Measurements from ENCODE around the gene IGFBP2. TPM values are rescaled to one million over a fixed set of nuclear protein-coding genes. Genes with fewer than 3 reads are reported as not detected.

Gene IGFBP2
- total and polyA plus RNA-seq, 2 donors (not counting 1 experiment from before 2014, with no cell fraction given) = not detected

DNA sequence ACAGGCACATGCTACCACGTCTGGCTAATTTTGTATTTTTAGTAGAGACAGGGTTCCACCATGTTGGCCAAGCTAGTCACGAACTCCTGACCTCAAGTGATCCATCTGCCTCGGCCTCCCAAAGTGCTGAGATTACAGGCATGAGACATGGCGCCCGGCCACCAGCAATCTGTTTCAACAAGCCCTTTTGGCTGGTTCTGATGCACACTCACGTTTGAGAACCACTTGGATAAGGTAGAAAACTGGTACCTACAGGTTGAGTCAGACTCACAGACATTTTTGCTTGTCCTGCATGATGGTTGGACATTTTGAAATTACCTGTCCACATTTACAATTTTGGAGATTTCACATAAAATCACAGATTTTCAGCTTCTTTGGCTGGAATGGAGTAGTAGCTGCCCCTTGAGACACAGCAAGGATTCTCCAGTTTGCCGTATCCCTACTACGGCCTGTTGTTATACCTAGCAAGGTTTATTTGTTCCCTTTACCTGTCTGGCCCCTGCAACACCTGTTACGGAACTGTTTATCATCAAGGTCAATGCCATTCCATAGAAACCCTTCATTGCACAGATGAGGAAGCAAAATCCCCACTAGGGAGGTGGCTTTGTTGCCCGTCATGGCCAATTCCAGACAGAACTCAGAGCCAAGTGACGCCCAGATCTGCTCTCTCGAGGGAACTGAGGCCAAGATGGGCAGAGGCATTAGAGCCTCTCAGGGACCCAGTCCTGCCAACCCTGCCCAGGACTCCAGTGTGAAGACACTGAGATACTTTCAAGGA is 31.4 kb upstream of the IGFBP2 start:
- Histone ChIP-seq H3K9ac (ENCODE audit: low read length) (no peak overlapping the region), H3K27ac (ENCODE audit: low read length in 2 of 2) (no peak overlapping the region), H3K4me1 (ENCODE audit: control insufficient read depth in 2 of 2, insufficient read depth in 2 of 2, low read length in 2 of 2) (peaks cover 3 to 7% of the 10 kb centered on the region in 2 donors), H3K4me2 (replicated peaks; ENCODE audit: low read depth, low read length, poor library complexity, severe bottlenecking) (no peak overlapping the region), H3K9me3 (ENCODE audit: control extremely low read depth in 1 of 3, control insufficient read depth in 2 of 3, insufficient read depth in 1 of 3, low read length in 2 of 3) (peaks cover 0 to 3% (median 0%) of the 10 kb centered on the region in 3 donors), H3K27me3 (replicated peaks in 1 of 4; ENCODE audit: control extremely low read depth in 1 of 4, control insufficient read depth in 3 of 4, insufficient read depth in 4 of 4, low read length in 3 of 4) (peaks cover 0 to 3% (median 2%) of the 10 kb centered on the region in 4 experiments), H4K20me1 (ENCODE audit: control insufficient read depth, insufficient read depth, low read length, poor library complexity, severe bottlenecking) (no peaks in the 10 kb centered on the region), H3K4me3 (ENCODE audit: control extremely low read depth in 1 of 5, extremely low read depth in 1 of 5, insufficient read depth in 1 of 5, low read depth in 2 of 5, low read length in 4 of 5) (no peak overlapping the region), H2AFZ (ENCODE audit: insufficient read depth, low read depth, low read length, poor library complexity, severe bottlenecking) (no peak overlapping the region), H3K79me2 (ENCODE audit: control insufficient read depth, insufficient read depth, low read length) (no peaks in the 10 kb centered on the region), H3K36me3 (replicated peaks in 1 of 2; ENCODE audit: control extremely low read depth in 1 of 2, control insufficient read depth in 1 of 2, extremely low read depth in 1 of 2, insufficient read depth in 2 of 2, low read length in 1 of 2) (no peaks in the 10 kb centered on the region)
- no peak overlapping the region for H3K27ac Mint-ChIP-seq
- H3K27me3 Mint-ChIP-seq = peaks cover 36% of the 10 kb centered on the region
- TF ChIP-seq CTCF (IDR thresholded peaks at IDR 0.05) = no peak
- TF ChIP-seq EZH2 (IDR thresholded peaks at IDR 0.05; ENCODE audit: borderline replicate concordance, insufficient read depth, low read depth, low read length, poor library complexity, severe bottlenecking) = no peak
- intact Hi-C loops (cut with micrococcal nuclease) = no loop called here
- CTCF ChIA-PET = no interaction called here
- no peak for ATAC-seq (ENCODE audit: low read depth)
- 90% methylated on average over 12 of the region's 12 CpGs for WGBS (ENCODE audit: insufficient coverage)
- H3K4me1 Mint-ChIP-seq = peaks cover 5% of the 10 kb centered on the region
- POLR2A ChIA-PET = no interaction called here
- no peaks in the 10 kb centered on the region for H3K9me3 Mint-ChIP-seq (ENCODE audit: insufficient read depth)
- DNase-seq = no peak
- H3K4me3 Mint-ChIP-seq = no peak overlapping the region
